Measurements from ENCODE around the gene IL22RA2.

DNA sequence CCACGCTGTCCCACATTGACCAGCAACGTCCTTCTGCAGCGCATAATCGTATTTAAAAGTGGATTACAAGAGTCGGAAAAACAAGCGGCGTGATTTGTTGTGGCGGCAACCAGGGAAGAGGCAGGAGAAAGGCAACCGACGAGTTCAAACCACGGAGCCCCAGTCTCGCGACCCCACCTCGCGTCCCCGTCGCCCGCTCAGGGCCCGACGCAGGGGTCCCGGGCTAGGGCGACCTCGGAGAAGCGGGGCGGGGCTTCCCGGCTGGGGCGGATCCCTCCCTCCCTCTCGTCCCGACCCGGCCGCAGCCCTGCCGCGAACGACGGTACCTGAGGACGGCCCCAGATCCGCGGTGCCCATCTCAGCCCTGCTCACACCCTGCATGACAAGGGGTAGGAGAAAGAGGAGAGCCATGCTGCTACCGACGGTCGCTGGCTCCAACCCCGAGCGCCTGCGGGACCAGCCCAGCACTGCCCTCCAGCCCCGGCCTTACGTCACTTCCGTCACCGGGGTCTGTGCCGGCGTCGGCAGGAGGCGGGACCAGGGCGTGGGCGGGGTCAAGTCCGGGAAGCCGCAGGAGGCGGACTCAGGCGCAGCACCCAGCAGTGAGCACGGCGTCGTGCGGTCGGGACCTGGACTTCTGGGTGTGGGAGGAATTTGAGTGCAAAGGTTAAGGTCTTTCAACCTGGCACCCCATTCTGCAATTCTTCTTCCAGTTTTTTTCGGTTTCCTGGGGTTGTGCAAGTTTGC lies 45.6 kb upstream of the IL22RA2 start, which contains the start of gene IFNGR1:
- TF ChIP-seq, protein P1, sequence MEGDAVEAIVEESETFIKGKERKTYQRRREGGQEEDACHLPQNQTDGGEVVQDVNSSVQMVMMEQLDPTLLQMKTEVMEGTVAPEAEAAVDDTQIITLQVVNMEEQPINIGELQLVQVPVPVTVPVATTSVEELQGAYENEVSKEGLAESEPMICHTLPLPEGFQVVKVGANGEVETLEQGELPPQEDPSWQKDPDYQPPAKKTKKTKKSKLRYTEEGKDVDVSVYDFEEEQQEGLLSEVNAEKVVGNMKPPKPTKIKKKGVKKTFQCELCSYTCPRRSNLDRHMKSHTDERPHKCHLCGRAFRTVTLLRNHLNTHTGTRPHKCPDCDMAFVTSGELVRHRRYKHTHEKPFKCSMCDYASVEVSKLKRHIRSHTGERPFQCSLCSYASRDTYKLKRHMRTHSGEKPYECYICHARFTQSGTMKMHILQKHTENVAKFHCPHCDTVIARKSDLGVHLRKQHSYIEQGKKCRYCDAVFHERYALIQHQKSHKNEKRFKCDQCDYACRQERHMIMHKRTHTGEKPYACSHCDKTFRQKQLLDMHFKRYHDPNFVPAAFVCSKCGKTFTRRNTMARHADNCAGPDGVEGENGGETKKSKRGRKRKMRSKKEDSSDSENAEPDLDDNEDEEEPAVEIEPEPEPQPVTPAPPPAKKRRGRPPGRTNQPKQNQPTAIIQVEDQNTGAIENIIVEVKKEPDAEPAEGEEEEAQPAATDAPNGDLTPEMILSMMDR (IDR thresholded peaks at IDR 0.05): peak in 1 of 4 experiments; percentile 22
- TF ChIP-seq POLR2A (IDR thresholded peaks at IDR 0.05) (peak; percentile 98), POLR2AphosphoS5 (IDR thresholded peaks at IDR 0.05) (peak; percentile 99)
